Keratinocyte (primary cell): Measurements from ENCODE around the gene GATAD2B. TPM values are rescaled to one million over a fixed set of nuclear protein-coding genes. Genes with fewer than 3 reads are reported as not detected.

Experiments used
- DNase-seq: peaks from one replicate; pipeline ENCODE4 v3.0.0-alpha.2; 2011; ENCODE audit warnings: low read depth, missing footprints, low spot score
- FAIRE-seq: peaks from 2 replicates; lab custom pipeline; 2011; peaks lifted over from hg19 to GRCh38; lab: Jason Lieb, UNC
- H2AFZ ChIP-seq: 2 replicates; pipeline ENCODE4 v1.6.0; 2012; ENCODE audit warnings: low read length, control low read depth, inconsistent platforms; ENCODE audit not compliant: control insufficient read depth
- H3K27ac ChIP-seq: 2 replicates; pipeline ENCODE4 v1.5.1; 2011; ENCODE audit warnings: low read length; ENCODE audit not compliant: control insufficient read depth, insufficient read depth
- H3K27me3 ChIP-seq: 3 replicates; pipeline ENCODE4 v1.6.0; 2011; ENCODE audit warnings: low read length; ENCODE audit not compliant: control insufficient read depth, insufficient read depth; ENCODE audit errors: extremely low read depth
- H3K36me3 ChIP-seq, 2 experiments: 2 replicates in 1 of 2; 3 replicates in 1 of 2; pipeline ENCODE4 v1.5.1; 2011; ENCODE audit warnings: low read length in 2 of 2, mild to moderate bottlenecking in 1 of 2; ENCODE audit not compliant: control insufficient read depth in 2 of 2, insufficient read depth in 2 of 2; ENCODE audit errors: extremely low read depth in 1 of 2
- H3K4me1 ChIP-seq: 3 replicates; pipeline ENCODE4 v1.5.1; 2011; ENCODE audit warnings: low read length; ENCODE audit not compliant: control insufficient read depth, insufficient read depth; ENCODE audit errors: extremely low read depth
- H3K4me2 ChIP-seq: 3 replicates; pipeline ENCODE4 v1.6.0; 2011; ENCODE audit warnings: low read depth, low read length; ENCODE audit not compliant: control insufficient read depth, insufficient read depth; ENCODE audit errors: extremely low read depth
- H3K4me3 ChIP-seq, 3 experiments: fragments of 200-600 bp in 1 of 3; sonication (generic) in 1 of 3; 2 replicates in 2 of 3; 3 replicates in 1 of 3; pipeline ENCODE4 v1.5.1; 2011 to 2016; ENCODE audit warnings: low read length in 3 of 3, mild to moderate bottlenecking in 3 of 3, control low read depth in 2 of 3, inconsistent platforms in 1 of 3, low read depth in 1 of 3, mixed read lengths in 1 of 3, mixed run types in 1 of 3, moderate library complexity in 1 of 3; ENCODE audit not compliant: control insufficient read depth in 2 of 3, insufficient read depth in 2 of 3; ENCODE audit errors: extremely low read depth in 1 of 3
- H3K79me2 ChIP-seq: 2 replicates; pipeline ENCODE4 v1.6.0; 2012; ENCODE audit warnings: low read length; ENCODE audit not compliant: control insufficient read depth, insufficient read depth
- H3K9ac ChIP-seq: 3 replicates; pipeline ENCODE4 v1.6.0; 2011; ENCODE audit warnings: low read length; ENCODE audit not compliant: control insufficient read depth, insufficient read depth; ENCODE audit errors: extremely low read depth
- H3K9me1 ChIP-seq: 3 replicates; pipeline ENCODE4 v1.6.0; 2011; ENCODE audit warnings: low read length; ENCODE audit not compliant: control insufficient read depth, insufficient read depth; ENCODE audit errors: extremely low read depth
- H3K9me3 ChIP-seq: 2 replicates; pipeline ENCODE4 v1.5.1; 2012; ENCODE audit warnings: low read depth, low read length; ENCODE audit not compliant: control insufficient read depth
- H4K20me1 ChIP-seq: 3 replicates; pipeline ENCODE4 v1.6.0; 2011; ENCODE audit warnings: low read length; ENCODE audit not compliant: control insufficient read depth, insufficient read depth; ENCODE audit errors: extremely low read depth
- EZH2 ChIP-seq: IDR thresholded peaks from one replicate; pipeline ENCODE4 v1.6.1; 2012; ENCODE audit warnings: inconsistent platforms, mild to moderate bottlenecking, low read length, moderate library complexity
- dilution Hi-C: fragments of 300-500 bp; cut with MboI; formaldehyde crosslinking; loops from one replicate; pipeline ENCODE4 v1.7.0; 2020; ENCODE audit warnings: low sequenced_read_pairs; ENCODE audit not compliant: extremely low pct_ligation_motif_present
- polyA plus RNA-seq, 5 experiments: library from polyadenylated mRNA; depleted of rRNA in 3 of 5; stranded (reverse) in 3 of 5; stranded (forward) in 1 of 5; unstranded in 1 of 5; fragments of >200 nt; gene quantifications; 1 replicate in 1 of 5; 2 replicates in 3 of 5; 3 replicates in 1 of 5; pipeline versions ENCODE4 v1.2.1 to v1.2.3, GENCODE V29; 2011 to 2012; ENCODE audit warnings: missing spikeins in 2 of 5, low read depth in 1 of 5, low replicate concordance in 1 of 5
- TF ChIP-seq, protein P1 (sequence below), 3 experiments: IDR thresholded peaks in 1 of 3; conservative IDR thresholded peaks in 1 of 3; optimal IDR thresholded peaks in 1 of 3; 2 replicates in 2 of 3; 3 replicates in 1 of 3; pipeline versions ENCODE3 to v1.5.1; 2011; ENCODE audit warnings: low read length in 3 of 3, mild to moderate bottlenecking in 3 of 3, moderate library complexity in 2 of 3, control low read depth in 1 of 3, inconsistent platforms in 1 of 3; ENCODE audit not compliant: insufficient read depth in 2 of 3; ENCODE audit errors: extremely low read depth in 1 of 3

The GATAD2B gene
- polyA plus RNA-seq, 1 donor (not counting 4 experiments of a cell fraction or from before 2014, with no cell fraction given) = 6.1 TPM

GRCh38 chr1:153962088-153963029 lies 39.6 kb upstream of the GATAD2B start:
- no peaks in the 10 kb centered on the region for H3K27me3 ChIP-seq
- H3K4me1 ChIP-seq = peaks cover 43% of the 10 kb centered on the region
- peak overlapping the region; percentile 94 for H3K4me2 ChIP-seq
- peak overlapping the region; percentile 95 for H3K27ac ChIP-seq
- H4K20me1 ChIP-seq = no peaks in the 10 kb centered on the region
- peak overlapping the region; percentile 64 to 96 (median 69) for H3K4me3 ChIP-seq
- H3K9me3 ChIP-seq = no peaks in the 10 kb centered on the region
- peaks cover 33% of the 10 kb centered on the region for H3K79me2 ChIP-seq
- H3K36me3 ChIP-seq = peaks cover 3 to 22% of the 10 kb centered on the region in 2 experiments
- DNase-seq (no peak), FAIRE-seq (no peak)
- H3K9me1 ChIP-seq = no peaks in the 10 kb centered on the region
- peak overlapping the region; percentile 89 for H3K9ac ChIP-seq
- TF ChIP-seq, protein P1, sequence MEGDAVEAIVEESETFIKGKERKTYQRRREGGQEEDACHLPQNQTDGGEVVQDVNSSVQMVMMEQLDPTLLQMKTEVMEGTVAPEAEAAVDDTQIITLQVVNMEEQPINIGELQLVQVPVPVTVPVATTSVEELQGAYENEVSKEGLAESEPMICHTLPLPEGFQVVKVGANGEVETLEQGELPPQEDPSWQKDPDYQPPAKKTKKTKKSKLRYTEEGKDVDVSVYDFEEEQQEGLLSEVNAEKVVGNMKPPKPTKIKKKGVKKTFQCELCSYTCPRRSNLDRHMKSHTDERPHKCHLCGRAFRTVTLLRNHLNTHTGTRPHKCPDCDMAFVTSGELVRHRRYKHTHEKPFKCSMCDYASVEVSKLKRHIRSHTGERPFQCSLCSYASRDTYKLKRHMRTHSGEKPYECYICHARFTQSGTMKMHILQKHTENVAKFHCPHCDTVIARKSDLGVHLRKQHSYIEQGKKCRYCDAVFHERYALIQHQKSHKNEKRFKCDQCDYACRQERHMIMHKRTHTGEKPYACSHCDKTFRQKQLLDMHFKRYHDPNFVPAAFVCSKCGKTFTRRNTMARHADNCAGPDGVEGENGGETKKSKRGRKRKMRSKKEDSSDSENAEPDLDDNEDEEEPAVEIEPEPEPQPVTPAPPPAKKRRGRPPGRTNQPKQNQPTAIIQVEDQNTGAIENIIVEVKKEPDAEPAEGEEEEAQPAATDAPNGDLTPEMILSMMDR (optimal IDR thresholded peaks at IDR 0.05 in 1 of 3, IDR thresholded peaks at IDR 0.05 in 1 of 3, conservative IDR thresholded peaks at IDR 0.05 in 1 of 3; ENCODE audit: extremely low read depth in 1 of 3, insufficient read depth in 2 of 3, low read length in 3 of 3) = no peak
- no peak for TF ChIP-seq EZH2
- H2AFZ ChIP-seq = no peak overlapping the region
- dilution Hi-C loops = no loop called here

- Histone ChIP-seq H3K4me3 (peak overlapping the region in 2 of 3 experiments; percentile 69 to 96), H3K27me3 (no peaks in the 10 kb centered on the region), H3K9me1 (no peaks in the 10 kb centered on the region), H3K36me3 (peaks cover 3 to 22% of the 10 kb centered on the region in 2 experiments), H3K9ac (peak overlapping the region; percentile 89), H4K20me1 (no peaks in the 10 kb centered on the region), H3K27ac (peak overlapping the region; percentile 95), H3K9me3 (no peaks in the 10 kb centered on the region), H2AFZ (no peak overlapping the region), H3K4me2 (peak overlapping the region; percentile 94), H3K79me2 (peaks cover 42% of the 10 kb centered on the region), H3K4me1 (peaks cover 46% of the 10 kb centered on the region)
- TF ChIP-seq EZH2 = no peak
- no peak for DNase-seq
- no peak for FAIRE-seq
- dilution Hi-C loops = no loop called here
These were observed 38.6 kb upstream of the GATAD2B start for GRCh38 chr1:153961421-153961820.
